GM18909 (cell line): ENCODE measurements around the gene PRIM2.
"Not testable (repeated sequence)": the region's sequence is repeated elsewhere in the genome, so short reads cannot be mapped to it uniquely, and the experiment has no call there.

ENCODE experiments used
- ATAC-seq: cut with Tn5 transposase; IDR thresholded peaks from one replicate; pipeline ENCODE4 v1.9.1; 2021; ENCODE audit warnings: mild to moderate bottlenecking; ENCODE audit not compliant: unreplicated experiment, poor library complexity

PRIM2 gene

DNA sequence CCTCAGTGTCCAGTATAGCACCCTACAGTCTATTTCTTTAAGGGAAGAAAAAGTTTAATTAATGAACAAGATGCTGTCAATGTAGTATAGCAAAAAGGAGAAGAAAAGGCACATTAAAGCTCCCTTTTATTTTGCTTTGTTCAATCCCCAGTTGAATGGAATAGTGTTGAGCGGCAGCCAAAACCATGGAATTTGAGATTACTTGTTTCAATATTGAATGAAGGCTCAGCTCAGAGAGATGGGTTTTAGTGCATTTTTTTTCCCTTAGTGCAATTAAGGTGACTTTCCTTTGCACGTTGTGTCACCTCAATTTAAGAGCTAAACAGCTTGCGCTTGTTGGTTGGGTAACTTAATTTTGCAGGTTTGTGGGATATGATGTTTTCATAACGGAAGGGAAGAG lies 254.7 kb downstream of the PRIM2 start:
- ATAC-seq, result not testable (repeated sequence)

DNA sequence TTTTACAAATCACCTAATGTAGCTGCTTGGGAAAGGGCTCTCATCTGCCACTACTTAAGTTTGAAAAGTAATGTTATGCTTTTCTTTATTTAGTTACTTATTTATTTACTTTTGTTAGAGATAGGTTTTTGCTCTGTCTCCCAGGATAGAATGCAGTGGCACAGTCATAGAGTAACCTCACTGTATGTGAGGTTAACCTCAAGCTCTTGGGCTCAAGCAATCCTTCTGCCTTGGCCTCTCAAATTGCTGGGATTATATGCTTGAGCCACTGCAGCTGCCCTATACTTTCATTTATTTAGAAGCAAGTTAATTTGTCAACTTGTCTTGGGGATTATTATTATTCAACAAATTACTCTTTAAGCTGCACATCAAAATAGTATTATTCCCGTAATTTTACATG lies 255.4 kb downstream of the PRIM2 start:
- ATAC-seq, result not testable (repeated sequence)

DNA sequence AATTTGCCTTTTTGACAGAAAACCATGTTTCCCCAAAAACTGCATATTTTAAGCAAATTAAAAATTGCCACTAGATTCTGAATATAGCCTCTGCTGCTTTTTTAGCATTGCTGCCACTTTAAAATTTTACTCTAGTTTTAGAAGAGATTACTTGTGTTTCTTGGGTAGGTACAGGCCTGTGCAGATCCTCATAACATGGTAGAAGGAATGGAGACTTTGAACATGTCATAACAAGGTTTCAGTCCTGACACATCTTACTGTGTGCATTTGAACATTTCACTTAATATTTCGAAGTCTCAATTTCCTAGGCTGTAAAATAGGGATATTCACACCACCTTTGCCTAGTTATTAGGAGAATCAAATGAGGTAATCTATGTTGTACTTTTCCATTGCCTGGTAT lies 259.6 kb downstream of the PRIM2 start:
- not testable (repeated sequence) for ATAC-seq

DNA sequence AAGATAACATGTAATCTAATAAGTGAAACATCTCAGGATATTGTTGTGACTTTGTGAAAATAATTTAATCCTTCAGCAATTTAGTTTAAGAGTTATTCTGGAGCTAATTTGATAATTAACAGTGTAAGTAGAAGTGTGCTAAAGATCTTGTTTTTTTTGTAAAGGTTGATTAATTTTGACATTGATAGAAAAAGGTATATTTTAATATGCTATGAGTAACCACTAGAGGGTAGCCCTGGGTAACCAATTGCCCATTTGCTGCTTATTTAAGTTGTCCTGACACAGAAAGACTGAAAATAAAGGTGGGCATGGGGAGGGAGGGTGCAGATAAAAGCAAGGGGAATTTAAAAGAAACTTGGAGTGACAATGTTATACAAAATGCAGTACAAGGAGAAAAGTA lies 262.1 kb downstream of the PRIM2 start:
- peak; percentile 55 for ATAC-seq

DNA sequence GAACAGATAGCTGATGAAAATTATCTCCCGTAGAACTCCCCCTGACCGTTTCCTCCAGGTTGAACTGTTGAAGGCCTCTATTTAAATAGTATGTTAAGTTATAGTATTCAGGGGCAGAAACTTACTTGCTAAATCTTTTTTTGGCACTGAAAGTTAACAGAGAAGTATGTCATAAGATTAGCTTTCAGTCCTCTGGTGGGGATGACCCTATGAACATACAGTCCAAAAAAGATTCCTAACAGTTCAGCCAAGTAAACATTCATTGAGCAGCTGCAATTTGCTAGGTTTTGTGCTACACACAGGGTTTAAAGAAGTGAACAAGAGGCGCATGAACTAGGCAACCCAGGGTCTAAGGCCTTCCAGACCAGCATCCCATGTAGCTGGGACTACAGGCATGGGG lies 264.2 kb downstream of the PRIM2 start:
- not testable (repeated sequence) for ATAC-seq

DNA sequence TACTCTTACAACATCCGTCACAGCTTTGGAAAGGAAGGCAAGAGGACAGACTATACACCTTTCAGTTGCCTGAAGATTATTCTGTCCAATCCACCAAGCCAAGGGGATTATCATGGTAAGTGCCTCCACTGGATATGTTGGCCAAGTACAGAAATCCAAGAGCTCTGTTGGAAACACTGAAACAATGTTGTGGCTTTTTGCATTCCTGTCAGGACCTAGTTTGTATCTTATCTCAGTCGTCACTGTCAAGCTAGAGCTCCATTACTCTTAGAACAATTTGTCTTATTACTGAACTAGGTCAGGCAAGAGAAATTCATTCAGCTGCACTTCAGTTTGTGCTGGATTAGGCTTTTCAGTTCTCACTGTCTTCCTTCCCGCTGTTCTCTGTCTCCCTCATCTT lies 283.7 kb downstream of the PRIM2 start:
- not testable (repeated sequence) for ATAC-seq

DNA sequence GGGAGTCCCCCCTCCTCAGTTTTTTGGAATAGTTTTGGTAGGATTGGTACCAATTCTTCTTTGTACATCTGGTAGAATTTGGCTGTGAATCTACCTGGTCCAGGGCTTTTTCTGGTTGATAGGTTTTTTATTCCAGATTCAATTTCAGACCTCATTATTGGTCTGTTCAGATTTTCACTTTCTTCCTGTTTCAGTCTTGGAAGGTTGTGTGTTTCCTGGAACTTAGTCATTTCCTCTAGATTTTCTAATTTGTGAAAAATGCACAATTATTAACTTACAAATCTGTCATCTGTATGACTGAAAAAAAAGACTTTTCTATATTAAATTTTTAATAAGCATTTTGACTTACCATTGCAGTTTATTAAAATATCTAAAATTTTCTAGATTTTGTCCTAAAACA lies 287.9 kb downstream of the PRIM2 start:
- not testable (repeated sequence) for ATAC-seq

DNA sequence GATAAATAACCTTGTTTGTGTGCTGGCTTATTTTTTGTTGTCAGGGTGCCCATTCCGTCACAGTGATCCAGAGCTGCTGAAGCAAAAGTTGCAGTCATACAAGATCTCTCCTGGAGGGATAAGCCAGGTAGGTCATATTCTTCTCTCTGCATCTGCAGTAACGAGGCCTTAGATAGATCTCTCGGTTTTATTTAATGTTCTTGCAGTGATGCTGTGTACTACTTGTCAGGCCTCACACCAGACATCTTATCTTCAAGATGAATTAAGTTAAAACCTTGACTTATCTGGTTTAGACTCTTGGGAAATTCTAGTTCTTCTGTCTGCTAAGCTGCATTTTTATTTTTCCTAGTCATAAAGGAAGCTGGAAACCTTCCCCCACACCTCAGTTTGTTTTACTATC lies 288.9 kb downstream of the PRIM2 start:
- ATAC-seq, result not testable (repeated sequence)

DNA sequence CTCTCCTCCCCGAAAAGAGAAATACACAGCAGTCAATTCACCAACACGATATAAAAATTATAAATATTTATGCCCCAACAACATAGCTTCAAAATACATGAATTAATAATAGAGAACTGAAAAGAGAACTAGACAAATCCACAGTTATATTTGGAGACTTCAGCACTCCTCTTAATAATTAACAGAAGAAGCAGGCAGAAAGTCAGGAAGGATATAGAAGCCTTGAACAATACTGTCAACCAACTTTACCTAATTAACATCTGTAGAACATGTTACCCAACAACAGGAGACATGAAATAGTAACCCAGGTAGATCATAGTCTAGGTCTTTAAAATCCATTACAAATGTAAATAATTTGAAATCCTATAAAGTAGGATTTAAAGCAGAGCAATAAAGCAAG lies 293.2 kb downstream of the PRIM2 start:
- ATAC-seq, result not testable (repeated sequence)

DNA sequence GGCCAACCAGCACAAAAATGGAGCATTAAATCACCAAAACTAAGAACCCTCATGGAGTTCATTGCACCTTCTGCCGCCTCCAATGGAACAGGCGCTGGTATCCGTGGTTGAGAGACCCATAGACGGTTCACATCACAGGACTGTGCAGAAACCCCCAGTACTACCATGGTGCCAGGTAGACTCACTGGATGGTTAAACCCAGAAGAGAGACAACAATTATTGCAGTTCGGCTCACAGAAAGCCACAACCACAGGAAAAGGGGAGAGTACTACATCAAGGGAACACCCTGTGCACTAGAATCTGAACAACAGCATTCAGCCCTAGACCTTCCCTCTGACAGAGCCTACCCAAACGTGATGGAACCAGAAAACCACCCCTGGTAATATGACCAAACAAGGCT lies 301.5 kb downstream of the PRIM2 start:
- ATAC-seq, result not testable (repeated sequence)

DNA sequence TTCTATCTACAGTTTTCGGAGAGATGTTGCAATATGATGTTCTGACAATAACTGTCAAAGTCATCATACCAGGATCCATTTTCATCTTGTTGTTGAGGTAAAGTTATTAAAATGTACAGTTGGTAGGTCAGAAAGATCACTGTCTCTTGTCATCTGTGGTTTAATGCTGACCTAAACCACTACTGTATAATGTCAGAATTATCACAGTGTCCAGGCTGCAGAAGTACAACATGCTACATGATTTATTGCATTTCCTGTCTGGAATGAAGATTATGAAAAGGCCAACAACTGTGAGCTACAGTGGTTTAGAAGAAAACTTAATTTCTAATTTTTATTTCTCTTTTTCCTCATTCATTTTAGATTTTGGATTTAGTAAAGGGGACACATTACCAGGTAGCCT lies 314.3 kb downstream of the PRIM2 start:
- ATAC-seq, result not testable (repeated sequence)

DNA sequence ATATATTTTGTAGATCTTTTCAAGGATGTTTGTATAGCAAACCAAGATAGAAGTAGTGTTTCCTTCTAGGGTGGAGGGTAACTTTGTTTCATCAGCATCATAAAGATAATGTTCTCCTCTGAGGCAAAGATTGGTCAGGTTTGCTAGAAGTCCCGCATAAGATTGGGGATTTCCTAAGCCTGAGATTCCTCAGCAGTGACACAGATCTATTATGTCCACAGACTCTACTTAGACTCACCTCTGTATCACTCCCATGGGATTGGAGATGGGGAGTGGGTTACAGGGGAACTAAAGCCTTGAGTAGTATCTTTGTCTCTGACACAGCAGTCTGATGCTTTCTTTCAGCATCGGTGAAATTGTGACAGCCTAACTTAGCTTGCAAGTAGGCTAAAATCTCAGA lies 341.1 kb downstream of the PRIM2 start:
- ATAC-seq, result not testable (repeated sequence)

DNA sequence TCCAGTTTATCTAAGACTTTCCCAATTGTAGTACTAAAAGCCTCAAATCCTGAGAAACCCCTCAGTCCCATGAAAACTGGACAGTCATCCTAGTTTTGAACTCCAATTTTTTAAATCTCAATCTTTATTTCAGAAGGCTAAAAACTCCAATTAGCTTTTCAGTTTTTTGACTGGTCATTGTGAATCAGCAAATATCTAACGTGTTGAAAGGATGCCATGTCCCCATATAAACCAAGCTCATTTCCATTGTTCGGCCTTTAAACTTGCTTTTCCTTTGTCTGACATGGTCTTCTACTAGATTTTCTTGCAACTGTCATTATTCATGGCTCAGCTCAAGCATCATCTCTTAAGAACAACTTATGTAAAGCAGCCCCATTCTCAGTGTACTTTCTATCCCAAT lies 342.4 kb downstream of the PRIM2 start:
- ATAC-seq, result not testable (repeated sequence)

DNA sequence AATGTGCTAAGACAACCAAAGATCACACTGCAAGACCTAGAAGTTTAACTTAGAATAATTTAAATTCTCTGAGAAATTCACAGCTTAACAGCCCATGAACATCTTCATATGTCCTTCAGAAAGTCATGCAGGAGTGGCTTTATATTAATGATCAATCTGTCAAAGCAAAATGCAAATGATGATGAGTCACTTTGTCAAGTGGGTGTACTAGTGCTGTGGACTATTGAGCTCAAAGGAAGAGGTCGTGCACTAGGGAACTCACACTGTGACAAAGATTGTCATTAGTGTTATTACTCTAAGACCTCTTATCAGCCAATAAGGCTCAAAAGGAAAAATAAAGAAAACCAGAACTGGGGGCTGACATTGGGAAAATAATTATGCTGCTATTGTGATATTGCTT lies 343.5 kb downstream of the PRIM2 start:
- ATAC-seq, result peak; percentile 84

DNA sequence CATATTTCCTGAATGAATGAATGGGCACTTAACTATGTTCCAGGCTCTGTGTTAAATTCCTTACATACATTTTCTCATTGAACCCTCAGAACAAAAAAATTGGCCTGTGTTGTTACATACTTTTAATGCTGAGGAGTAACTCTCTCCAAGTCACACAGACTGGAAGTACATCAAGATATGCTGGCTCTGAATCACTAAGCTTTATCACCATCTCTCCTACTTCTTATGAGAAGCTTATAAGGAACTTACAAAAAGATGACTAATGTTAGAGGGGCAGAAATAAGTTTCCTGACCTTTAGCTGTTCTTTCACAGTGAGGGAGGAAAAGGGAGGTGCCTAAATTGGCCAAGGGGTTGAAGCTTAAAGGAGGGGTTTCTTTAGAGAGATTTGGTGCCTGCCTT lies 350.7 kb downstream of the PRIM2 start:
- ATAC-seq, result not testable (repeated sequence)

DNA sequence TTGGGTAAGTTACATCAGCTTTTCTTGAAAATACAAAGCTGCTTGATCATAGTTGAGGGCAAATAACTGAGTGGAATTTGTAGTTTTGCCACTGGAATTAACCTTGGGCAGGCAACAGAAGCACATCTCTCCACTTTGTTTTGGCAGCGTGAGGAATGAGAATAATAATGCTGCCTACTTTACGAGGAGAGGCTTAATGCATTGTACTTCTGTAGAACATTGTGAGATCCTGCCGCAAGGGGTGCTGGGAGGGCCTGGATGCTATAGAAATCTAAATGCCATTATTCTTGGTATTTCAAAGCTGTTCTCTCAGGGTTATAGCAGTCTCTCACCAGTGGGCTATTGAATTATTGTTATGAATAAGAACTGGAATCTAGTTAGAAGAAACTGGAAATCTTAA lies 353.8 kb downstream of the PRIM2 start:
- ATAC-seq, result not testable (repeated sequence)

DNA sequence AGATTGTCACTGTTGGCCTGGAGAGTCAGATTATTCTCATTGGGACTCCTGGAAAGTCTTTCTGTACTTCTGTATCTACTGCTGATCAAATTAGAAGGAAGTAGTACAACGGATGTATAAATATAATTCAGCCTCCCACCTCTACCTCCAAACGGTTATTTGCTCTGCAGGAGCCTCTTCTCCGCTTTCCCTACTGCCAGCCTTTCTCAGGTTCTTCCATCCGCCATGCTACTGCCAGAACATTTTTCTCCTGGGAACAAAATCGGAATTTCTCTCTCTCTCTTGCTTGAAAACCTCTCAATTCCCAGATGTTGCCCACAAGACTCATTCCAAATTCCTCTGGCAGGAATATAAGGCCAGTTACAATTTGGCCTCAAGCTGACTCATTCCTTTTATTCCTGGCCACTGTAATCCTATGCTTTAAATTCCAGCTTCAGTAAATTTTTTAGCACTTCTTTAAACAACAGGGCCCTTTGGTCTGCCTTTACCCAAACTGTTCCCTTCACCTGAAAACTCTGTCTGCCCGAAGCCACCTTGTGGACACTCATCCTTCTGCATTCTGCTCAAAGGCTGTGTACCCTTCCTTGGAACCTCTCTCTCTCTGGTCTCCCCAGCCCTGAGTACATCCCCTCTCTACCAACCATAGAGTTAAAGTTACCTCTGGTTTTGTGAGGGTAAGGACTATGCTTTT lies 354.7 kb downstream of the PRIM2 start:
- peak; percentile 46 for ATAC-seq

DNA sequence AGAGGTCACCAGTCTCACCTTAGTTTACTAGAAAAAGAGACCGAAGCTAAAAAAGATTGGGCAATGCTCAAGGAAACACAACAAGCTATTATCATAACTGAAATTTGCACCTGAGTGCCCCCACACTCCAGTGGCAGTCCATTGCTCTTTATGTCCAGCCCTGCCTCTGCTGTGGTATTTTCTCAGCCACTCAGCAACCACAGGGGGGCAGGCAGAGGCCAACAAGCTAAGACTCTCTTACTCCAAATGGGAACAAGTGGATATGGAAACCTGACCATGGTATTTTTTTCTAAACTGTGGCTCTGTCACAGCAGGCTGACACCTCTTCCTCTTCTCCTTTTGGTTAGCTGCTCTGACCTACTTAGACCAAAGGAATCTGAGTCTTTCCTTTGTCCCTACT lies 355.9 kb downstream of the PRIM2 start:
- not testable (repeated sequence) for ATAC-seq

DNA sequence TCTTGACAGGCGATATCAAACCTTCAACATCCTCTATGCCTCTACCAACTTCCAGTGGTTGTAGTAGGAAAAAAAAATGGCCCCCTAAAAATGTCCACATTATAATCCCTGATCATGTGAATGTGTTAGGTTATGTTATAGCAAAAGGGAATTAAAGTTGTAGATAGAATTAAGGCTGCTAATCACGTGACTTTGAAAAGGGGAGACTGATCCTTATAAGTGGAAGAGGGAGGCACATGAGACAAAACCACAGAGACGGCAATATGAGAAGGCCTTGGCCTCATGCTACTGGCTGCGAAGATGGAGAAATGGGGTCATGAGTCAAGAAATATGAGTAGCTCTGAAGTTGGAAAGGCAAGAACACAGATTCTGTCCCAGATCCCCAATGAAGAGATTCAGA lies 358.0 kb downstream of the PRIM2 start:
- ATAC-seq, result not testable (repeated sequence)

DNA sequence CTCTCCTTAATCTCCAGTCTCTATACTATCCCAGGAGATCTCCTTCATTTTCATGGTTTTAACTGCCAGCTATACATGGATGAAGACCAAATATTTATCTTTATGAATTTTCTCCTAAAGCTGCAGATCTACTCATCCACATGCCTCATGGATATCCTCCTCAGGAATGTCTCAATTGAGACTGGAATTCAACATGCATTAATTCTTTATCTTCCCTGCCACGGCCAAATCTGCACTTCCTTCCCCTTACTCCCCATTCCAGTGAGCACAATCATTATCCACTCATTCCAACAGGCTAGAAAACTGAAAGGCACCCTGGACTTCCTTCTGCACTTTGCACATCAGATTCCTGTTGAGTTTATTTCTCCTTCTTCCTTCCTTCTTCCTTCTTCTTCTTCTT lies 379.0 kb downstream of the PRIM2 start:
- ATAC-seq, result not testable (repeated sequence)
